ENCODE measurements around the gene ATP5IF1. TPM values are rescaled to one million over a fixed set of nuclear protein-coding genes. Genes with fewer than 3 reads are reported as not detected.

ATP5IF1 gene
- total and polyA plus RNA-seq, 2 of the 4 experiments (the other 2 are of a cell fraction), result 33.7 to 105 TPM

- Histone ChIP-seq H3K4me1 (ENCODE audit: control insufficient read depth, insufficient read depth, low read length) (no peaks in the 10 kb centered on the region), H2BK15ac (ENCODE audit: low read depth, low read length) (no peak overlapping the region), H2BK120ac (ENCODE audit: low read depth, low read length) (no peak overlapping the region), H2AFZ (replicated peaks; ENCODE audit: low read length, poor library complexity) (no peak overlapping the region), H3K4me3 (ENCODE audit: insufficient read depth, low read depth, low read length) (no peak overlapping the region), H4K91ac (ENCODE audit: insufficient read depth, low read depth, low read length) (no peak overlapping the region), H3K27me3 (ENCODE audit: control insufficient read depth, insufficient read depth, low read length) (no peaks in the 10 kb centered on the region), H3K9me1 (ENCODE audit: insufficient read depth, low read length) (no peaks in the 10 kb centered on the region), H2AK5ac (ENCODE audit: low read depth, low read length) (no peak overlapping the region), H3K23ac (ENCODE audit: low read depth, low read length) (no peak overlapping the region), H3K36me3 (ENCODE audit: control insufficient read depth, insufficient read depth, low read length) (peaks cover 15% of the 10 kb centered on the region), H4K20me1 (ENCODE audit: insufficient read depth, low read length) (0 out of 2 replicates have a peak, but pooled peaks cover 4% of the 10 kb centered on the region), H3K4me2 (ENCODE audit: low read depth, low read length) (no peak overlapping the region), H2BK20ac (ENCODE audit: low read depth, low read length) (no peak overlapping the region), H4K5ac (ENCODE audit: low read depth, low read length) (no peak overlapping the region), H3K9ac (ENCODE audit: low read depth, low read length) (no peak overlapping the region), H4K8ac (ENCODE audit: low read depth in 2 of 2, low read length in 2 of 2) (no peak overlapping the region), H2AK9ac (replicated peaks; ENCODE audit: low read depth, low read length, poor library complexity) (no peak overlapping the region), H3K18ac (ENCODE audit: low read depth, low read length) (no peak overlapping the region), H3K14ac (replicated peaks; ENCODE audit: low read depth, low read length) (no peak overlapping the region), H3K4ac (ENCODE audit: low read depth, low read length) (no peak overlapping the region), H3K79me1 (ENCODE audit: low read depth in 1 of 2, low read length in 2 of 2) (peaks cover 3 to 22% of the 10 kb centered on the region in 2 experiments), H3K27ac (ENCODE audit: insufficient read depth, low read length) (no peak overlapping the region), H3K9me3 (ENCODE audit: control insufficient read depth, insufficient read depth, low read length) (no peaks in the 10 kb centered on the region), H3K56ac (ENCODE audit: extremely low read depth, insufficient read depth, low read length) (no peak overlapping the region), H2BK5ac (ENCODE audit: low read depth, low read length, poor library complexity, severe bottlenecking) (no peak overlapping the region)
- ATAC-seq (ENCODE audit: low read depth), result no peak
- dilution Hi-C loops (cut with HindIII; ENCODE audit: low sequenced_read_pairs, unreplicated experiment), result no loop called here
- no CpG with 5 or more reads among the region's 2 CpGs for WGBS, 2 experiments (ENCODE audit: extremely low coverage in 2 of 2, insufficient read length in 1 of 2)
- BruUV-seq (replicated peaks), result no TSS peak
- CTCF ChIA-PET, result interaction anchor here (3.0 kb wide), 1 partner anchor 122 kb away, joined by 11 read pairs; no protein-coding TSS in a partner anchor
- POLR2A ChIA-PET (ENCODE audit: unreplicated experiment), result no interaction called here
- intact Hi-C loops (cut with micrococcal nuclease), result no loop called here
- no peak for TF ChIP-seq MXI1 (IDR thresholded peaks at IDR 0.05; ENCODE audit: borderline replicate concordance, low read depth, low read length)
- TF ChIP-seq CTCF (conservative IDR thresholded peaks at IDR 0.05; ENCODE audit: low read depth, low read length), result no peak
- TF ChIP-seq CEBPB (IDR thresholded peaks at IDR 0.05; ENCODE audit: low read depth, low read length), result no peak
- peak; percentile 53 for TF ChIP-seq MAFK (IDR thresholded peaks at IDR 0.05; ENCODE audit: low read depth, low read length)
- TF ChIP-seq RFX5 (IDR thresholded peaks at IDR 0.05; ENCODE audit: low read depth, low read length), result no peak
- DNase-seq, result no peak
- in situ Hi-C loops (cut with MboI; ENCODE audit: low sequenced_read_pairs), result loop anchor here (25.0 kb wide), 1 partner anchor 351 kb away; the partner anchor contains the start of gene THEMIS2
Measured at GRCh38 chr1:28213315-28213714, 22.6 kb upstream of the ATP5IF1 start.

Measured in IMR-90 (cell line).